Gastroesophageal sphincter (tissue), 4 donors: Measurements from ENCODE around the gene NR6A1. TPM values are rescaled to one million over a fixed set of nuclear protein-coding genes. Genes with fewer than 3 reads are reported as not detected.

Source experiments
- ATAC-seq: fragments of 150-250 bp; one replicate; pipeline ENCODE4 v1.9.1; 2016; ENCODE audit warnings: mild to moderate bottlenecking, moderate library complexity
- H3K27ac ChIP-seq, 4 donors: fragments of 200-600 bp; sonication (generic) in 3 of 4; 1 replicate in 3 of 4; 2 replicates in 1 of 4; pipeline ENCODE4 v1.5.1; 2016 to 2019
- H3K27me3 ChIP-seq: fragments of 200-600 bp; sonication (generic); one replicate; pipeline ENCODE4 v1.5.1; 2019
- H3K36me3 ChIP-seq, 2 donors: fragments of 200-600 bp; sonication (generic); one replicate each; pipeline ENCODE4 v1.5.1; 2019; ENCODE audit warnings: control low read depth in 1 of 2
- H3K4me1 ChIP-seq, 3 donors: fragments of 200-600 bp; sonication (generic); 1 replicate in 2 of 3; 2 replicates in 1 of 3; pipeline ENCODE4 v1.5.1; 2016 to 2019; ENCODE audit warnings: control low read depth in 2 of 3
- H3K4me3 ChIP-seq, 2 donors: fragments of 200-600 bp; sonication (generic); one replicate each; pipeline ENCODE4 v1.5.1; 2019; ENCODE audit warnings: mild to moderate bottlenecking in 1 of 2, moderate library complexity in 1 of 2
- H3K9me3 ChIP-seq, 3 donors: fragments of 200-600 bp; sonication (generic); one replicate each; pipeline ENCODE4 v1.5.1; 2017 to 2019; ENCODE audit warnings: control low read depth in 2 of 3
- EP300 ChIP-seq: sonication (generic); formaldehyde crosslinking; IDR thresholded peaks from one replicate; pipeline ENCODE4 v1.6.1; 2017; ENCODE audit warnings: antibody characterized with exemption, mild to moderate bottlenecking
- POLR2A ChIP-seq, 2 donors: fragments of 450-650 bp; IDR thresholded peaks; one replicate each; pipeline ENCODE4 v1.6.1; 2017; ENCODE audit warnings: antibody characterized with exemption in 2 of 2, mild to moderate bottlenecking in 2 of 2, moderate library complexity in 1 of 2
- POLR2AphosphoS5 ChIP-seq: sonication (generic); formaldehyde crosslinking; IDR thresholded peaks from one replicate; pipeline ENCODE4 v1.6.1; 2017; ENCODE audit warnings: antibody characterized with exemption
- WGBS, 2 donors: methylation state at CpG; one replicate each; pipeline ENCODE4 v1.1.5; 2018; ENCODE audit warnings: low coverage in 1 of 2; 5-methylcytosine and 5-hydroxymethylcytosine counted together
- total RNA-seq, 4 donors: library from RNA; depleted of rRNA; stranded (reverse); fragments of >200 nt; gene quantifications; one replicate each; pipeline ENCODE4 v1.1.0, GENCODE V29; 2016
- TF ChIP-seq, protein P1 (sequence below), 4 experiments: fragments of 200-600 bp in 2 of 4; fragments of 450-650 bp in 2 of 4; sonication (generic) in 1 of 4; IDR thresholded peaks; one replicate each; pipeline ENCODE4 v1.5.1; 2017 to 2019; ENCODE audit warnings: antibody characterized with exemption in 4 of 4, mild to moderate bottlenecking in 2 of 4, moderate library complexity in 2 of 4

Gene NR6A1
- total RNA-seq, 4 donors from 2014 or later = 0.16 to 4.4 (median 0.62) TPM

DNA sequence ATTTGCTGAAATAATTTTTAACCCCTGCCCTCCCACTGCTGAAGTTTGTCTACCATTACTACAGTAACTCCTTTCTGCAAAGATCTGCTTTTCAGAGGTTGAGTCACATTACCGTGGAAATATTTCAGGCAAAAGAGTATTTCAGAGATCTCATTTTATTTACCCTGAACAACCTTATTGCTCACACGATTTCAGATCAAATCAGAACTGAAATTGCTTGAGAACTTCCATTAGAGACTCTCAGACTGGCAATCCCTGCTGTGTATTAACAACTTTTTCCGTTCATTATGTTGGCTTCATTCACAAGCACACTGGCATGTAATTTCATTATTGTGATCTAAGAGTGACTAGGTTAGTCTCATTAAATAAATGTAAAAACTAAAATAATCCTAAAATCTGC, 16.1 kb downstream of the NR6A1 start:
- Histone ChIP-seq H3K4me3 (no peak overlapping the region), H3K9me3 (no peaks in the 10 kb centered on the region), H3K27ac (no peak overlapping the region), H3K36me3 (no peaks in the 10 kb centered on the region), H3K4me1 (peaks cover 0 to 4% (median 0%) of the 10 kb centered on the region in 3 donors), H3K27me3 (peaks cover 66% of the 10 kb centered on the region)
- TF ChIP-seq POLR2AphosphoS5 = no peak
- TF ChIP-seq EP300 = no peak
- TF ChIP-seq POLR2A (IDR thresholded peaks at IDR 0.05) = no peak
- TF ChIP-seq, protein P1, sequence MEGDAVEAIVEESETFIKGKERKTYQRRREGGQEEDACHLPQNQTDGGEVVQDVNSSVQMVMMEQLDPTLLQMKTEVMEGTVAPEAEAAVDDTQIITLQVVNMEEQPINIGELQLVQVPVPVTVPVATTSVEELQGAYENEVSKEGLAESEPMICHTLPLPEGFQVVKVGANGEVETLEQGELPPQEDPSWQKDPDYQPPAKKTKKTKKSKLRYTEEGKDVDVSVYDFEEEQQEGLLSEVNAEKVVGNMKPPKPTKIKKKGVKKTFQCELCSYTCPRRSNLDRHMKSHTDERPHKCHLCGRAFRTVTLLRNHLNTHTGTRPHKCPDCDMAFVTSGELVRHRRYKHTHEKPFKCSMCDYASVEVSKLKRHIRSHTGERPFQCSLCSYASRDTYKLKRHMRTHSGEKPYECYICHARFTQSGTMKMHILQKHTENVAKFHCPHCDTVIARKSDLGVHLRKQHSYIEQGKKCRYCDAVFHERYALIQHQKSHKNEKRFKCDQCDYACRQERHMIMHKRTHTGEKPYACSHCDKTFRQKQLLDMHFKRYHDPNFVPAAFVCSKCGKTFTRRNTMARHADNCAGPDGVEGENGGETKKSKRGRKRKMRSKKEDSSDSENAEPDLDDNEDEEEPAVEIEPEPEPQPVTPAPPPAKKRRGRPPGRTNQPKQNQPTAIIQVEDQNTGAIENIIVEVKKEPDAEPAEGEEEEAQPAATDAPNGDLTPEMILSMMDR (IDR thresholded peaks at IDR 0.05) = no peak
- no peak for ATAC-seq
- 55 to 66% methylated on average over 3 of the region's 3 CpGs for WGBS, 2 donors

GRCh38 chr9:124754289-124754688, 16.8 kb downstream of the NR6A1 start:
- H3K27ac ChIP-seq = no peak overlapping the region
- no peak for ATAC-seq
- H3K4me3 ChIP-seq = no peak overlapping the region
- H3K9me3 ChIP-seq = no peaks in the 10 kb centered on the region
- peaks cover 58% of the 10 kb centered on the region for H3K27me3 ChIP-seq
- 23 to 61% methylated on average over 3 to 4 of the region's 4 CpGs for WGBS, 2 donors
- TF ChIP-seq POLR2AphosphoS5 (no peak), EP300 (no peak), POLR2A (IDR thresholded peaks at IDR 0.05) (no peak)
- TF ChIP-seq, protein P1 (IDR thresholded peaks at IDR 0.05) = no peak
- no peaks in the 10 kb centered on the region for H3K36me3 ChIP-seq
- H3K4me1 ChIP-seq = peaks cover 0 to 4% (median 0%) of the 10 kb centered on the region in 3 donors

DNA sequence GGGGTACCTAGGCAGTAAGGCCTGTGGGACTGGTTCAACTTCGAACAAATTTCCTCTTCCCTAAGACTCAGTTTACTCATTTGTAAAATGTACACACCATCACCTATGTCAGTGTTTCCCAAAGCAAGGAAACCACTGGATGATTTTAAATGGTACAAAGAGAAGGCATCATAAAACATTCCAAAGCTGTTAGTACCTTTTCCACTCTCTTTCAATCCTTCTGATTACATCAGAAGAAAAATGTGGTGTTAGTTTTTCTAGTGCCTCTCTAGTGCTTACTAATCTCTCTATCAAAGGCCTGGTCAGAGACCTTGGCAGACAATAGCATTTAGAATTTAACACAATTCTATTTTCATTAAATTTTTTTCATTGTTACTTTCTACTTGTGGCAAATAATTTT, 18.1 kb downstream of the NR6A1 start:
- Histone ChIP-seq H3K4me3 (no peak overlapping the region), H3K4me1 (no peaks in the 10 kb centered on the region), H3K36me3 (no peaks in the 10 kb centered on the region), H3K27me3 (peaks cover 45% of the 10 kb centered on the region), H3K9me3 (no peaks in the 10 kb centered on the region), H3K27ac (no peak overlapping the region)
- WGBS, 2 donors = 85 to 91% methylated on average over 1 of the region's 1 CpG
- no peak for ATAC-seq
- TF ChIP-seq EP300 = no peak
- TF ChIP-seq POLR2A (IDR thresholded peaks at IDR 0.05) = no peak
- TF ChIP-seq POLR2AphosphoS5 = no peak
- TF ChIP-seq, protein P1 (IDR thresholded peaks at IDR 0.05) = no peak

- no peak for ATAC-seq
- no peaks in the 10 kb centered on the region for H3K36me3 ChIP-seq
- no peak overlapping the region for H3K27ac ChIP-seq
- H3K27me3 ChIP-seq = peaks cover 13% of the 10 kb centered on the region
- no peaks in the 10 kb centered on the region for H3K4me1 ChIP-seq
- no peaks in the 10 kb centered on the region for H3K9me3 ChIP-seq
- WGBS, 2 donors = 62 to 86% methylated on average over 2 of the region's 2 CpGs
- no peak overlapping the region for H3K4me3 ChIP-seq
- TF ChIP-seq EP300 (no peak), POLR2AphosphoS5 (no peak), POLR2A (IDR thresholded peaks at IDR 0.05) (no peak)
- TF ChIP-seq, protein P1 (IDR thresholded peaks at IDR 0.05) = no peak
These were observed 21.3 kb downstream of the NR6A1 start for GRCh38 chr9:124749781-124750180.

- Histone ChIP-seq H3K27me3 (peaks cover 8% of the 10 kb centered on the region), H3K4me3 (no peak overlapping the region), H3K4me1 (no peaks in the 10 kb centered on the region), H3K36me3 (no peaks in the 10 kb centered on the region), H3K9me3 (no peaks in the 10 kb centered on the region), H3K27ac (no peak overlapping the region)
- 92 to 95% methylated on average over 3 of the region's 3 CpGs for WGBS, 2 donors
- no peak for ATAC-seq
- TF ChIP-seq, protein P1 (IDR thresholded peaks at IDR 0.05) = no peak
- TF ChIP-seq POLR2A (IDR thresholded peaks at IDR 0.05) = no peak
- TF ChIP-seq EP300 = no peak
- no peak for TF ChIP-seq POLR2AphosphoS5
These were observed 21.8 kb downstream of the NR6A1 start for GRCh38 chr9:124749284-124749683.
